GM18951 (cell line): Measurements from ENCODE around the gene CYP2S1.

ENCODE experiments used
- POLR2A ChIP-seq: IDR thresholded peaks from 4 replicates; pipeline ENCODE4 v1.6.1; 2011; ENCODE audit warnings: mild to moderate bottlenecking; ENCODE audit not compliant: insufficient read length, insufficient read depth; ENCODE audit errors: extremely low read depth
- in situ Hi-C: fragments of 300-500 bp; cut with MboI; formaldehyde crosslinking; loops from one replicate; pipeline ENCODE4 v1.12.0; 2022; ENCODE audit warnings: low sequenced_read_pairs, mixed read lengths, inconsistent platforms; ENCODE audit not compliant: unreplicated experiment

CYP2S1 gene

GRCh38 chr19:41239961-41240574, 47.0 kb downstream of the CYP2S1 start:
- in situ Hi-C loops, result no loop called here
- TF ChIP-seq POLR2A, result no peak

- in situ Hi-C loops, result no loop called here
- TF ChIP-seq POLR2A, result no peak
Observed at GRCh38 chr19:41241859-41242258, 48.8 kb downstream of the CYP2S1 start.

- in situ Hi-C loops, result no loop called here
- TF ChIP-seq POLR2A, result no peak
Observed at GRCh38 chr19:41244117-41244516, 51.1 kb downstream of the CYP2S1 start.

- in situ Hi-C loops, result no loop called here
Observed at GRCh38 chr19:41245843-41246242, 52.8 kb downstream of the CYP2S1 start.

GRCh38 chr19:41248895-41249294, 55.9 kb downstream of the CYP2S1 start:
- in situ Hi-C loops, result no loop called here

More at GRCh38 chr19:41245843-41246242, 52.8 kb downstream of the CYP2S1 start:
- no peak for TF ChIP-seq POLR2A

GRCh38 chr19:41249707-41250423, 56.8 kb downstream of the CYP2S1 start:
- in situ Hi-C loops, result loop anchor here (10.0 kb wide), 1 partner anchor 45 kb away; no protein-coding TSS in a partner anchor
- TF ChIP-seq POLR2A, result no peak

More at GRCh38 chr19:41248895-41249294, 55.9 kb downstream of the CYP2S1 start:
- TF ChIP-seq POLR2A, result no peak

- TF ChIP-seq POLR2A, result no peak
- in situ Hi-C loops, result loop anchor here (10.0 kb wide), 1 partner anchor 49 kb away; no protein-coding TSS in a partner anchor
Observed at GRCh38 chr19:41253660-41254059, 60.6 kb downstream of the CYP2S1 start.

- no peak for TF ChIP-seq POLR2A
- in situ Hi-C loops, result loop anchor here (10.0 kb wide), 1 partner anchor 50 kb away; no protein-coding TSS in a partner anchor
Observed at GRCh38 chr19:41255171-41255570, 62.2 kb downstream of the CYP2S1 start.
